ENCODE results near the gene ATF4. TPM values are rescaled to one million over a fixed set of nuclear protein-coding genes. Genes with fewer than 3 reads are reported as not detected.
A peak's percentile ranks its signal among the peaks of the same experiment; 100 is the strongest.

Gene ATF4
- total and polyA plus RNA-seq, 2 of the 8 experiments (the other 6 are each of a cell fraction or from before 2014, with no cell fraction given) = 553 to 704 TPM

GRCh38 chr22:39494471-39495120, 25.8 kb upstream of the ATF4 start:
- DNase-seq (ENCODE audit: low read depth in 1 of 2, low spot score in 2 of 2) (no peak), FAIRE-seq (no peak)
- Histone ChIP-seq H4K20me1 (replicated peaks in 1 of 2; ENCODE audit: control insufficient read depth in 1 of 2, insufficient read depth in 2 of 2, low read length in 2 of 2) (peaks cover 0 to 4% of the 10 kb centered on the region in 2 experiments), H3K4ac (replicated peaks; ENCODE audit: insufficient read length, low read depth, low read length) (no peak overlapping the region), H3K36me3 (ENCODE audit: control insufficient read depth in 2 of 4, insufficient read depth in 4 of 4, low read length in 3 of 4) (no peaks in the 10 kb centered on the region), H3K23ac (ENCODE audit: insufficient read length) (no peak overlapping the region), H2BK15ac (ENCODE audit: low read length) (no peak overlapping the region), H3K9me3 (ENCODE audit: insufficient read depth in 2 of 2, low read depth in 1 of 2, low read length in 1 of 2) (no peaks in the 10 kb centered on the region), H3K79me1 (ENCODE audit: low read depth, low read length) (no peaks in the 10 kb centered on the region), H4K91ac (replicated peaks; ENCODE audit: insufficient read length, low read length) (no peak overlapping the region), H3K79me2 (ENCODE audit: control insufficient read depth in 1 of 2, insufficient read depth in 2 of 2, low read length in 2 of 2) (no peaks in the 10 kb centered on the region), H3K27ac (ENCODE audit: low read depth, low read length) (no peak overlapping the region), H3K27me3 (replicated peaks in 1 of 4; ENCODE audit: control insufficient read depth in 3 of 4, extremely low read depth in 1 of 4, insufficient read depth in 3 of 4, low read length in 3 of 4) (peaks cover 0 to 35% (median 9%) of the 10 kb centered on the region in 4 experiments; a peak in 5 of 7 replicates), H3K4me3 (ENCODE audit: extremely low read depth in 1 of 4, insufficient read depth in 2 of 4, low read depth in 3 of 4, low read length in 4 of 4) (no peak overlapping the region), H3K4me2 (ENCODE audit: insufficient read depth in 1 of 2, low read depth in 2 of 2, low read length in 2 of 2) (no peak overlapping the region), H3K23me2 (ENCODE audit: low read depth, low read length) (no peaks in the 10 kb centered on the region), H2AK5ac (ENCODE audit: low read depth, low read length) (0 out of 2 replicates have a peak overlapping the region, but pooled peaks have one; percentile 17), H3K56ac (replicated peaks; ENCODE audit: insufficient read length, low read depth, low read length) (no peak overlapping the region), H4K5ac (ENCODE audit: insufficient read length, low read depth, low read length) (no peak overlapping the region), H3K4me1 (replicated peaks in 1 of 4; ENCODE audit: control insufficient read depth in 3 of 4, insufficient read depth in 4 of 4, low read length in 3 of 4) (peaks cover 0 to 6% (median 4%) of the 10 kb centered on the region in 4 experiments; a peak in 4 of 7 replicates), H2AFZ (ENCODE audit: low read length) (no peak overlapping the region), H2BK20ac (ENCODE audit: low read length) (no peak overlapping the region), H2BK5ac (ENCODE audit: low read depth, low read length) (no peak overlapping the region), H3K9ac (replicated peaks in 1 of 4; ENCODE audit: extremely low read depth in 1 of 4, low read depth in 3 of 4, low read length in 3 of 4) (no peak overlapping the region), H3K18ac (ENCODE audit: extremely low read depth, low read length) (no peak overlapping the region), H3K14ac (ENCODE audit: insufficient read length) (no peak overlapping the region), H4K8ac (ENCODE audit: extremely low read depth, insufficient read depth, low read length) (no peak overlapping the region), H2BK120ac (replicated peaks; ENCODE audit: low read depth, low read length) (no peak overlapping the region), H2BK12ac (ENCODE audit: low read depth, low read length) (no peak overlapping the region)
- ChIA-PET CTCF (ENCODE audit: partially characterized antibody) (interaction anchor here (0.6 to 19.7 kb wide), 32 partner anchors 8 to 496 kb away, joined by 3 to 361 read pairs (median 5); partner anchors contain the start of genes ATF4, MIEF1 and RPS19BP1), POLR2A (ENCODE audit: partially characterized antibody) (interaction anchor here (1.7 to 7.0 kb wide), 4 partner anchors 28 to 176 kb away, joined by 3 to 83 read pairs (median 10); partner anchors contain the start of genes ATF4 and RPL3)
- no peak for TF ChIP-seq JUN (IDR thresholded peaks at IDR 0.05; ENCODE audit: low read depth, low read length)
- TF ChIP-seq CBX5 (IDR thresholded peaks at IDR 0.05; ENCODE audit: low read depth, low read length) = no peak
- TF ChIP-seq RAD21 (IDR thresholded peaks at IDR 0.05 in 1 of 2, conservative IDR thresholded peaks at IDR 0.05 in 1 of 2; ENCODE audit: low read depth in 2 of 2, low read length in 2 of 2) = no peak
- TF ChIP-seq SRF (IDR thresholded peaks at IDR 0.05; ENCODE audit: low read depth, low read length) = no peak
- no peak for TF ChIP-seq EGR1 (IDR thresholded peaks at IDR 0.05; ENCODE audit: borderline replicate concordance, low read depth, low read length)
- no peak for TF ChIP-seq BACH1 (IDR thresholded peaks at IDR 0.05; ENCODE audit: low read length)
- TF ChIP-seq PHF8 (conservative IDR thresholded peaks at IDR 0.05; ENCODE audit: low read depth, low read length) = no peak
- TF ChIP-seq SP2 (IDR thresholded peaks at IDR 0.05; ENCODE audit: low read length) = no peak
- 85% methylated on average over 10 of the region's 10 CpGs; no CpG with 5 or more reads in 1 of the 2 experiments for WGBS, 2 experiments (ENCODE audit: extremely low coverage in 1 of 2, insufficient coverage in 1 of 2, insufficient read length in 1 of 2, insufficient replicate concordance in 2 of 2, low coverage in 1 of 2, low lambda C conversion rate in 2 of 2, missing lambda C conversion rate in 1 of 2)

Data from H1 (cell line).